Suprapubic skin (tissue), 3 donors: Measurements from ENCODE around the gene IER5.

ENCODE experiments used
- CTCF ChIP-seq, 2 donors: fragments of 200-600 bp in 1 of 2; fragments of 450-650 bp in 1 of 2; sonication (generic) in 1 of 2; IDR thresholded peaks; one replicate each; pipeline ENCODE4 v1.5.1; 2016 to 2019; ENCODE audit warnings: antibody characterized with exemption in 2 of 2, mild to moderate bottlenecking in 1 of 2, moderate library complexity in 1 of 2
- EP300 ChIP-seq: sonication (generic); formaldehyde crosslinking; IDR thresholded peaks from one replicate; pipeline ENCODE4 v1.6.1; 2017; ENCODE audit warnings: antibody characterized with exemption

DNA sequence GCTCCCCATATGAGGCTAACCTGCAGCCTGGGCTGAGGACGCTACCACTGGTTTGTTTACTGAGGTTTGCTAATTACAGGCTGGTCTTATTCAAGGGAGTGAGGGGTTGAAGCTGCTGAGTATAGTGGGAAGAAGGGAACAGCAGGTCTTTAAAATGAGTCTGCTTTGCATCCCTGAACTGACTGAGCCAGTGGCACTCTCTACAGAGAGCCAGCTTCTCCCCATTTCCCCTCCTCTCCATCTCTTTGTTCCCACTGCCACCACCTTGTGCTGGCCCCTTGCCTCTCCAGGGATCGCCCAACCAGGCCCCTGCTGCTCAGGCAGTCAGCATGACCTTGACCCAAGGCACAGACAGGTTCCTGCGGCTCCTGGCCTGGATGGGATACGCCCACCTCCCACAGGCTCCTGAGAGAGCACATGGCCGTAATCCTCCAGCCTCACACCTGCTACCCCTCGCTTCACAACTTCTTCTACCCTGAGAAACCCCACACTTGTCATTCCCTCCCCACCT, 45.0 kb downstream of the IER5 start:
- TF ChIP-seq CTCF (IDR thresholded peaks at IDR 0.05) (no peak), EP300 (no peak)
